HFFc6 (cell line): ENCODE measurements around the gene CFHR1. TPM values are rescaled to one million over a fixed set of nuclear protein-coding genes. Genes with fewer than 3 reads are reported as not detected.

ENCODE experiments used
- DNase-seq: peaks from one replicate; pipeline ENCODE4 v3.0.0-alpha.2; 2018
- H3K27ac Mint-ChIP-seq: 2 replicates; pipeline ENCODE4 v1.8.0; 2020; ENCODE audit warnings: mild to moderate bottlenecking, mixed read lengths
- H3K27me3 Mint-ChIP-seq: 2 replicates; pipeline ENCODE4 v1.8.0; 2021; ENCODE audit warnings: mild to moderate bottlenecking, moderate library complexity, mixed read lengths; ENCODE audit not compliant: insufficient read depth
- H3K36me3 Mint-ChIP-seq: 2 replicates; pipeline ENCODE4 v1.8.0; 2021; ENCODE audit warnings: low read depth, mixed read lengths
- H3K4me1 Mint-ChIP-seq: 2 replicates; pipeline ENCODE4 v1.8.0; 2020; ENCODE audit warnings: low read depth, mixed read lengths
- H3K4me3 Mint-ChIP-seq: 2 replicates; pipeline ENCODE4 v1.8.0; 2020; ENCODE audit warnings: mild to moderate bottlenecking, moderate library complexity, mixed read lengths
- H3K9me3 Mint-ChIP-seq: 2 replicates; pipeline ENCODE4 v1.8.0; 2020; ENCODE audit warnings: mild to moderate bottlenecking, mixed read lengths
- CTCF ChIP-seq: fragments of 200-600 bp; sonication (generic); IDR thresholded peaks from 2 replicates; pipeline ENCODE4 v1.5.0; 2021; ENCODE audit warnings: antibody characterized with exemption, mild to moderate bottlenecking
- total RNA-seq, 6 experiments: library from RNA; stranded (reverse); fragmentation: NEBNext Ultra II Directional; extraction: Animal tissue kit (Norgen Biotek cat#: 25700); gene quantifications; 2 replicates in 1 of 6; 3 replicates in 5 of 6; pipeline ENCODE4 v1.2.3, GENCODE V29; 2021

CFHR1 gene
- total RNA-seq, 6 experiments from 2014 or later, result 0.20 to 0.26 TPM; not detected in 4

GRCh38 chr1:196873385-196873784 is 53.9 kb downstream of the CFHR1 start:
- H3K4me1 Mint-ChIP-seq, result no peaks in the 10 kb centered on the region
- H3K9me3 Mint-ChIP-seq, result no peaks in the 10 kb centered on the region
- H3K27ac Mint-ChIP-seq, result no peak overlapping the region
- no peak overlapping the region for H3K4me3 Mint-ChIP-seq
- peaks cover 4% of the 10 kb centered on the region; the same call in 1 of the 2 replicates for H3K27me3 Mint-ChIP-seq
- DNase-seq, result no peak
- TF ChIP-seq CTCF, result no peak
- H3K36me3 Mint-ChIP-seq, result no peaks in the 10 kb centered on the region

- DNase-seq, result no peak
- H3K4me1 Mint-ChIP-seq, result no peaks in the 10 kb centered on the region
- TF ChIP-seq CTCF, result no peak
- H3K36me3 Mint-ChIP-seq, result no peaks in the 10 kb centered on the region
- no peaks in the 10 kb centered on the region for H3K9me3 Mint-ChIP-seq
- peaks cover 4% of the 10 kb centered on the region; the same call in 1 of the 2 replicates for H3K27me3 Mint-ChIP-seq
- H3K4me3 Mint-ChIP-seq, result no peak overlapping the region
- no peak overlapping the region for H3K27ac Mint-ChIP-seq
Observed at GRCh38 chr1:196875935-196876334, 56.4 kb downstream of the CFHR1 start.

- Mint-ChIP-seq H3K36me3 (no peaks in the 10 kb centered on the region), H3K4me3 (no peak overlapping the region), H3K27me3 (peaks cover 4% of the 10 kb centered on the region; the same call in 1 of the 2 replicates), H3K27ac (no peak overlapping the region), H3K4me1 (no peaks in the 10 kb centered on the region), H3K9me3 (peaks cover 8% of the 10 kb centered on the region; the same call in 1 of the 2 replicates)
- TF ChIP-seq CTCF, result no peak
- no peak for DNase-seq
Observed at GRCh38 chr1:196877964-196878363, 58.4 kb downstream of the CFHR1 start.

Other genes starting within 250 kb of the CFHR1 start
- gene KCNT2, start 211.3 kb upstream of the CFHR1 start, total RNA-seq, result 1 to 10 TPM in 2 of 6 experiments, under 1 TPM in 4; 0.23 to 1.4 (median 0.32) TPM
- 10 to 100 TPM; 19.8 to 23.1 (median 21.0) TPM for gene CFH, start 167.7 kb upstream of the CFHR1 start, total RNA-seq
- gene CFHR3, start 44.9 kb upstream of the CFHR1 start, total RNA-seq, result not detected
- gene CFHR4, start 68.3 kb downstream of the CFHR1 start, total RNA-seq, result not detected
- not detected for gene CFHR2, start 124.0 kb downstream of the CFHR1 start, total RNA-seq
- not detected for gene CFHR5, start 157.8 kb downstream of the CFHR1 start, total RNA-seq
- gene F13B, start 247.5 kb downstream of the CFHR1 start, total RNA-seq, result not detected